ENCODE data around the gene SCARB2. TPM values are rescaled to one million over a fixed set of nuclear protein-coding genes. Genes with fewer than 3 reads are reported as not detected.

The SCARB2 gene
- polyA plus RNA-seq: 48.9 and 49.9 TPM in 2 replicates

GRCh38 chr4:76213415-76214176 is at the start of gene SCARB2:
Gene SCARB2 (minus strand): TSS chr4:76213824. CDS start chr4:76213543, 281 bp downstream.

GRCh38 chr4:76251441-76252270 is 38.0 kb upstream of the SCARB2 start, which contains the start of gene FAM47E:
Gene FAM47E (plus strand): TSS chr4:76251721. CDS start chr4:76251747, 26 bp downstream.

GRCh38 chr4:76148142-76148865 is 65.3 kb downstream of the SCARB2 start, which contains the start of gene NUP54:
Gene NUP54 (minus strand): TSS chr4:76148397. CDS start chr4:76148374, 23 bp downstream.

Other genes starting within 250 kb of the SCARB2 start
- gene SDAD1, start 222.9 kb downstream of the SCARB2 start, polyA plus RNA-seq: 109 and 133 TPM in 2 replicates
- gene CXCL9, start 206.3 kb downstream of the SCARB2 start, polyA plus RNA-seq: not detected in 2 replicates
- not detected in 2 replicates for gene CXCL10, start 190.3 kb downstream of the SCARB2 start, polyA plus RNA-seq
- gene CXCL11, start 177.8 kb downstream of the SCARB2 start, polyA plus RNA-seq: not detected in 2 replicates
- gene ART3, start 139.1 kb downstream of the SCARB2 start, polyA plus RNA-seq: 1.5 and 4.1 TPM in 2 replicates
- 16.9 TPM in 2 replicates for gene NUP54, start 65.4 kb downstream of the SCARB2 start, polyA plus RNA-seq
- 11.6 and 18.3 TPM in 2 replicates for gene FAM47E, start 37.9 kb upstream of the SCARB2 start, polyA plus RNA-seq
- gene STBD1, start 92.9 kb upstream of the SCARB2 start, polyA plus RNA-seq: 0.16 TPM in 1 of 2 replicates, not detected in the other
- 0.73 TPM in 1 of 2 replicates, not detected in the other for gene CCDC158, start 207.3 kb upstream of the SCARB2 start, polyA plus RNA-seq
- 0.18 and 0.69 TPM in 2 replicates for gene SHROOM3, start 221.4 kb upstream of the SCARB2 start, polyA plus RNA-seq